NCI-H524 (cell line): ENCODE results near the gene RNF149.
A peak's percentile ranks its signal among the peaks of the same experiment; 100 is the strongest.
"Not testable (repeated sequence)": the region's sequence is repeated elsewhere in the genome, so short reads cannot be mapped to it uniquely, and the experiment has no call there.

Source experiments
- DNase-seq, 2 experiments: peaks; one replicate each; lab custom pipeline; 2025; lab: John Stamatoyannopoulos, UW

RNF149 gene

GRCh38 chr2:101330253-101330933, 21.9 kb upstream of the RNF149 start:
- DNase-seq, result no peak

DNA sequence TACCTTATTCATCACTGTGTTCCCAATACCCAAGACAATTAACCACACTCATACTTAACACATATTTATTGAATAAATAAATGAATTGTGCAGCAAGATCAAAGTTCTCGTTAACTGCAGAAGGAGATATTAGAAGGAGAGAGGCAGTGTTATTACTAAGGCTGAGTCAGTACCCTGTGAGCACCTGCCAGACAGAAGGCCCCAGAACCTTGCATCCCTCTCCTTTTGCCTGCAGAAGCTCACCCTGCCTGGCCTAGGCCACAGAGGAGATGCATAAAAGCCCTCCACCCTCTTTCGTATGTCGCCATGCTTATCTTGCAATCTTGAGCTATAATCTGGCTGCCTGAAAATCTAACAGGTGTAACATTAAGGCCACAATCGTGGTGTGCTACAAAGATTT, 20.5 kb upstream of the RNF149 start:
- peak in 1 of 2 experiments; percentile 35 for DNase-seq

DNA sequence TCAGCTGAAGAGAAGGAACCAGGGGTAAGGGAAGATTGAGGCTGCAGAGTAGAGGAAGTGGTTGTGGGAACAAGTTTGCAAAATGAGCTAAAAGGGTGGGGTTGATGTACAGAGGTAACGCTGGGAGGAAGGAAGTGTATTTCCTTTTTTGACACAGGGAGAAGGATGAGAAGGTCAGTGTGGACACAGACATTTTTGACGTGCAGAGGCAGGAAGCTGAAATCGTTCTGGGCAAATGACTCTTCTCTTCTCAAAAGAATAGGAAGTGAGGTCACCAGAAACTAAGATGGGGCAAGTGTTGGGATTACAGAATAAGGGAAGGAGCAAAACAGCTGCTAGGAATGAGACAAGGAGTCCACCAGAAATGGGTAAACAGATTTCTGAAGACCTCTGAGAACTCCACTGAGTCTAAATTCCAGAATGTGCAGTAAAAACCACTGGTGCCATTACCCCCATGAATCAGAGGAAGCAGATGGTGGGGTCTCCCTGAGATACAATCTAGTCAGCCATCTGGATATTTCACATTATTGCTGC, 20.0 kb upstream of the RNF149 start:
- peak; percentile 6 to 49 for DNase-seq

DNA sequence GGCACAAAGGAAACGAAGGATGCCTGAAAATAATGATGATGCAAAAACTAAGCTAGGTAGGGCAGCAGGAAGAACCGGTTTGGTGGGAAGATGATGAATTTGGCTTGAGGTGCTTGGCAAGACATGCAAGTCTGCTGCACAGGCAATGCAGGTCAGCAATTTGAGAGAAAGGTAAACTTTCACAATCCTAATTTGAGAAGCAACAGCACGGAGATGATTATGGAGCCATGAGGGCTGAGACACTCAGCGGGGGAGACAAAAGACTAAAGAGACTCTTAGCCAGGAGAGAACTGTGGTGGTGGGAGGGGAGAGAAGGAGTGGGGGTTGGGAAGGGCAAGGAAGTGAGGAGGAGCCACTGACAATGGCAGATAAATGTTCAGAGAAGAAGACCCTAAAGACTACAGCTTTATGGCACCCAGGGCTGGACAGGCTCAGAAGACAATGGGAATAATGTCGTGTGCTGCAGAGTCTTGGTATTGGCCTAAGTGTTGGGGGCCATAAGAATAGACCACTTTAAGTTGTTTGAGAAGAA, 19.4 kb upstream of the RNF149 start:
- DNase-seq, result no peak

DNA sequence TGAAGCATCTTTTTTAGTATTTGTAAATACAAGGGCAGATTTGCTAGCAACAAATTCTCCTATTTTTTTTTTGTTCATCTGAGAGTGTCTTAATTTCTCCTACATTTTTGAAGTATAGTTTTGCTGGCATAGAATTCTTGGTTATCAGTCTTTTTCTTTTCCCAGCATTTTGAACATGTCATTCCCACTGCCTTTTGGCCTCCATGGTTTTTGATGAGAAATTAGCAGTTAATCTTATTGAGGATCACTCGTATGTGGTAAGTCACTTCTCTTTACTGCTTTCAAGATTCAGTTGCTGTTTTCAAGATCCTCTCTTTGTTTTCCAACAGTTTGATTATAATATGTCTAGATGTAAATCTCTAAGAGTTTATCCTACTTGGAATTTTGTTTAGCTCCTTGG, 16.9 kb upstream of the RNF149 start:
- DNase-seq, result no peak

DNA sequence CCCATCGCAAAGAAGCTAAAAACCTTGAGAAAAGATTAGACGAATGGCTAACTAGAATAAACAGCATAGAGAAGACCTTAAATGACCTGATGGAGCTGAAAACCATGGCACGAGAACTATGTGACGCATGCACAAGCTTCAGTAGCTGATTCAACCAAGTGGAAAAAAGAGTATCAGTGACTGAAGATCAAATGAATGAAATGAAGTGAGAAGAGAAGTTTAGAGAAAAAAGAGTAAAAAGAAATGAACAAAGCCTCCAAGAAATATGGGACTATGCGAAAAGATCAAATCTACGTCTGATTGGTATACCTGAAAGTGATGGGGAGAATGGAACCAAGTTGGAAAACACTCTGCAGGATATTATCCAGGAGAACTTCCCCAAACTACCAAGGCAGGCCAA, 8.1 kb upstream of the RNF149 start:
- DNase-seq, result not testable (repeated sequence)

DNA sequence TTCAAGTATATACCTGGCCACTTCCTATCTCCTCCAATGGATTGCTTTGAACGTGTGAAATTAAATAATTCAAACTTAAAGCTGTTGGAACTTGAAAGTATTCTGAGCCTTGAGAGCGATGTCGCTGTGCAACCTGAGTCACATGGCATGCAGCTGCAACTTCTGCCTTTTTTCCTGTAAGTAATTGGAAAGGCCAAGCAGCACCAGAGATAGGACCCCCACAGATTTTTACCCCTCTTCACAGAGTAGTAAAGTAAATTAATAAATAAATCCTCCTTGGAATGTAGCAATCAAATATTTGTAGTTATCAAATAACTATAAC, 3.2 kb upstream of the RNF149 start:
- no peak for DNase-seq

DNA sequence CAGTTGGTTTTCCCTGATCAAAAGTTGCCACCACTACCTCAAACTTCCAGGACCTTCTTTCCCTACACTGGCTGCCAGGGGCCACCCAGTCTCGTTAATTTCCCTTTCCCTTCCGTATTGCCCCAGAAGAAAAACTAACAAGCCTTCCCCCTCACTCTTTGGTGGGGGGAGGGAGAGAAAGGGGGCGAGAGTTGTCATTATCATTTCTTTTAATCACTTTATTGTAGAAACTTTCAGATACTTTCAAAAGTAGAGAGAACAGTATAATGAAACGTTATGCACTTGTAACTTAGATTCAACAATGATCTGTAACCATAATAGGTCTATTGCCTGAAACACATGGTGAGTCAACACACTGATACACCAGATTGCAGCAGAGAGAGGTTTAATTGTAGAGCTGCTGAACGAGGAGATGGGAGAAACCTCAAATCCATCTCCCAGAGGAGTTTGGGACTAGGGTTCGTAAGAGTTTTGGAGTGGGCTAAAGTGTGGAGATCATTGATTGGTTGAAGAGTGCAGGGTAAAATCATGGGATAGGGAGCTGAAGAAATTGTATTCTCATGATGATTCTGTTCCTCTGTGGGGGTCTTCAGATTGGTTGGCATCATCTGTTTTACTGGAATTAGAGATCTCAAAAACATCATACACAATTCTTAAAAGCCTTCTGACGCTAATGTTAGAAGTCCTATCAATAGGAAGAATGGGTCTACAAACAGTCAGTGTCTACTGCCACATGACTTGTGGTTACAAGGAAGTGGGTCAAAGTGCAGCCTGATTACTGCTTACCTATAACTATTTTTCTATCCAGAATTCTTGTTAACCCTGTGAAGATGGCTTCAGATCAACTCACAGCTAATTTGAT, 2.6 kb upstream of the RNF149 start:
- DNase-seq, result no peak

DNA sequence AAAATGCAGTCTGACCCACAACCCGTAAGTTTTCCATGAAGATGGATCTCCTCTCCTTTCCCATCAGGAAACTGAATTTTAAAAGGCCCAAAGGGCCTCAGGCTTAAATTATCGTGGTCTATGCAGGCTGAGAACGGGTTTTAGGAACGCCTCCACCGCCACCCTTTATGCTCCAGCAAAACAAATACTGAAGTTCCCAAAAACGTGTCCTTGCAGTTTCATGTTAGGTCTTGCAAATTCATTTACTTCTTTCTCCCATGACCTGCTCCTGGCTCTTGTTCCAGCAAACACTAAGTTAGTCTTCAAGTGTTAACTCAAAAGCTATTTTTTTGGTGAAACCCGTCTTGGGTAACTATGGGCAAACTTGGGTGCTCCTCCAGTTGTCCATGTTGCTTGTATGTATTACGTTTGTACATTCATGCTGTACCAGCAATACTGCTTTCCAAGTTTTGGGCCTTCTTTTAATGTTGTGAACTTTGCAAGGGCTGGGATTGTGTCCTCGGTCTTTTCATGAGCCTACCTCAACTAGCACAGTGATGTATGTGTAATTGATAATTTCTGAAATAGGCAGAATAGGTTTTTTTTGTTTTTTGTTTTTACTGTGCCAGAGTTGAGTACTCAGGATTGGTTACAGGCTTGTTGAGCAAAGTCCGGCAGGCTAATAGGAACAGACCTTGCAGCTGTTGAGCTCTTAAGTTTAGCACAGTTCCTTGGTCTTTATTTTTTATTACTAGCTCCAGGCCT, 1.8 kb upstream of the RNF149 start:
- no peak for DNase-seq

- peak in 1 of 2 experiments; percentile 31 for DNase-seq
Observed at GRCh38 chr2:101307950-101308431, 510 bp downstream of the RNF149 start.

GRCh38 chr2:101307503-101307902, 998 bp downstream of the RNF149 start:
- DNase-seq, result no peak

GRCh38 chr2:101306410-101306809, 2.1 kb downstream of the RNF149 start:
- DNase-seq, result no peak

GRCh38 chr2:101305492-101306078, 2.9 kb downstream of the RNF149 start:
- DNase-seq, result no peak

GRCh38 chr2:101305035-101305434, 3.5 kb downstream of the RNF149 start:
- no peak for DNase-seq

GRCh38 chr2:101303688-101304087, 4.8 kb downstream of the RNF149 start:
- DNase-seq, result no peak

DNA sequence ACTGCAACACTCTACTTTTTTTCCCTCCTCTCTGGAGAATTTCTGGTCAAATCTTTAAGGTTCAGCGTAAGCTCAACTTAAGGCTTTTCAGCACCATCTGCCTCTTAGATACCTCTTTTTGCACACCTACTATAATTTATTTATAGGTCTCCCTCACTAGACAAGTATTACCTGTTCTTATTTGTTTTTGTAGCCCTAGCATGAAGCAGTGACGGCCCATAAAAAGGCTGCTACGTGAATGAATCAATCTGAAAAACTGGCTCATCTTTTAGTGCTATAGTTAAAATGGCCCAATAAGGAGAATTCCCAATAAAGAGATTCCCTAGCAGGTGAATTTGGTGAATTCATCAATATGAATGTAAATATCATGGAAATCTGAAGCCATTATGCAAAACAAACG, 6.5 kb downstream of the RNF149 start:
- DNase-seq, result no peak

- no peak for DNase-seq
Observed at GRCh38 chr2:101300836-101301235, 7.7 kb downstream of the RNF149 start.

- no peak for DNase-seq
Observed at GRCh38 chr2:101300164-101300563, 8.3 kb downstream of the RNF149 start.

DNA sequence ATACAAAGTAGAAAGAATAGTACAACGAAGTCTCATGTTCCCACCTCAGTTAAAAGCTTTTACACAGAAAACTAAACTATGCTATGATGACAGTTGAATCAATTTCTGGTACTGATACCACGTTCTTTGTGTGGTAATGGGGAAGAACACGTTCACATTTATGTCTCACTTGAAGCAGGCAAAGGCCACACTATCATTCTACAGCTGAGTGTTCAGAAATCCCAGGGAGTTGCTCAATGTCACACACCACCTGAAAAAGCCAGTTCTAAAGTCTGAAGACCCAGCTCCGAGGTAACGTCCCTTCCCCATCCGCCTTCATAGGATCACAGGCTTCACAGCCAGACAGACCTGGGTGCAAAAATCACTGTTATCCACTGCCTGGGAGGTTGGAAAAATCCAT, 8.9 kb downstream of the RNF149 start:
- no peak for DNase-seq

- DNase-seq, result no peak
Observed at GRCh38 chr2:101297383-101297782, 11.1 kb downstream of the RNF149 start.

DNA sequence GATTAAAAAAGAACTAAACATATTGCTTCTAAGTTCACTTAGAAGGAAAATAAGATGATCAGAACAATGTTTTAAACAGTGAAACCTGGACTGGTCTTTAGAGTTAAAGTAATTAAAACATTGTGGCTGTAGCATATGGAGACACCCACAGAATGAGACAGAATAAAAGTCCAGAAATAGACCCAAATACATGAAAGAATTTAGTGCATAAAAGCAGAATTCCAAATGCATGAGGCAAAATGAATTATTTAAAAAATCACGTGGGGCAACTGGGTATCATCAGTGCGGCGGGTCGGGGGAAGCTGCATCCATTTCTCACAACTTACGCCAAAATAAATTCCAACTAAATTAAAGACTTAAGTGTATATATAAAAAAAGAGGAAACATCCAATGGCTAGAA, 12.1 kb downstream of the RNF149 start:
- DNase-seq, result no peak

GRCh38 chr2:101295895-101296294, 12.6 kb downstream of the RNF149 start:
- no peak for DNase-seq
